Mesothelial cell of epicardium (in vitro differentiated cells): ENCODE measurements around the gene SMYD4. TPM values are rescaled to one million over a fixed set of nuclear protein-coding genes. Genes with fewer than 3 reads are reported as not detected.
"Not testable (repeated sequence)": the region's sequence is repeated elsewhere in the genome, so short reads cannot be mapped to it uniquely, and the experiment has no call there.

Experiments
- DNase-seq, 2 experiments: peaks; one replicate each; pipeline ENCODE4 v3.0.0; 2021; ENCODE audit warnings: low spot score in 2 of 2; ENCODE audit not compliant: unreplicated experiment in 2 of 2
- H3K27ac Mint-ChIP-seq: 2 replicates; pipeline ENCODE4 v1.8.0; 2021; ENCODE audit warnings: mixed read lengths
- H3K27me3 Mint-ChIP-seq: 2 replicates; pipeline ENCODE4 v1.8.0; 2021; ENCODE audit warnings: low read depth, mixed read lengths
- H3K36me3 Mint-ChIP-seq: 2 replicates; pipeline ENCODE4 v1.8.0; 2021; ENCODE audit warnings: mixed read lengths
- H3K4me1 Mint-ChIP-seq: 2 replicates; pipeline ENCODE4 v1.8.0; 2021; ENCODE audit warnings: mixed read lengths
- H3K4me3 Mint-ChIP-seq: 2 replicates; pipeline ENCODE4 v1.8.0; 2021; ENCODE audit warnings: mild to moderate bottlenecking, moderate library complexity, mixed read lengths
- H3K9me3 Mint-ChIP-seq: 2 replicates; pipeline ENCODE4 v1.8.0; 2021; ENCODE audit warnings: mixed read lengths
- CTCF ChIP-seq: fragments of 200-600 bp; sonication (generic); IDR thresholded peaks from one replicate; pipeline ENCODE4 v1.5.0; 2021; ENCODE audit warnings: antibody characterized with exemption; ENCODE audit not compliant: unreplicated experiment
- total RNA-seq: library from RNA; stranded (reverse); gene quantifications from 3 replicates; pipeline ENCODE4 v1.2.1, GENCODE V29; 2021

Gene SMYD4
- total RNA-seq, 1 donor from 2014 or later: 24.9 TPM

DNA sequence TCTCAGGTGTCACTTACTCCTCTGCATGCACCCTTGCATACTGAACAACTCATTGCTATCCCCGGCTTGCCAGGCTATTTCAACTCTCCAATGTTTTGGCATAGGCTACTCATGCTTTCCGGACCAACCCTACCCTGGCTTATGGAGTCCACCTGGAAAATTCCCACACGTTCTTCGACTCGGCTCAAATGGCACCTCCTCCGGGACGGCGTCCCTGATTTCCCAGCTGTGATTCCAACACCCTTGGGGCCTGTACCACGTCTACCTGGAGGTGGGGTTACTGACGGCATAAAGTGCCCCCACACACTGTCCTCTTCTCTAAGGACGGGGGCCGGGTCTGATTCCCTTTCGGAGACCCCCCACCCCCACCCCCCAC is 498 bp downstream of the SMYD4 start:
- DNase-seq: no peak
- peak overlapping the region; percentile 86 for H3K4me3 Mint-ChIP-seq

GRCh38 chr17:1820528-1821252 is 9.0 kb downstream of the SMYD4 start:
- peaks cover 6% of the 10 kb centered on the region for H3K4me1 Mint-ChIP-seq
- peaks cover 18% of the 10 kb centered on the region for H3K36me3 Mint-ChIP-seq
- no peak for TF ChIP-seq CTCF
- no peak for DNase-seq
- H3K9me3 Mint-ChIP-seq: no peaks in the 10 kb centered on the region
- peak overlapping the region; percentile 28 for H3K27ac Mint-ChIP-seq
- no peaks in the 10 kb centered on the region for H3K27me3 Mint-ChIP-seq
- H3K4me3 Mint-ChIP-seq: no peak overlapping the region

More for the DNA sequence above, 498 bp downstream of the SMYD4 start:
- peaks cover 23% of the 10 kb centered on the region for H3K4me1 Mint-ChIP-seq
- no peaks in the 10 kb centered on the region for H3K27me3 Mint-ChIP-seq
- H3K9me3 Mint-ChIP-seq: no peaks in the 10 kb centered on the region
- no peak for TF ChIP-seq CTCF
- H3K36me3 Mint-ChIP-seq: peaks cover 14% of the 10 kb centered on the region
- peak overlapping the region; percentile 55 for H3K27ac Mint-ChIP-seq

DNA sequence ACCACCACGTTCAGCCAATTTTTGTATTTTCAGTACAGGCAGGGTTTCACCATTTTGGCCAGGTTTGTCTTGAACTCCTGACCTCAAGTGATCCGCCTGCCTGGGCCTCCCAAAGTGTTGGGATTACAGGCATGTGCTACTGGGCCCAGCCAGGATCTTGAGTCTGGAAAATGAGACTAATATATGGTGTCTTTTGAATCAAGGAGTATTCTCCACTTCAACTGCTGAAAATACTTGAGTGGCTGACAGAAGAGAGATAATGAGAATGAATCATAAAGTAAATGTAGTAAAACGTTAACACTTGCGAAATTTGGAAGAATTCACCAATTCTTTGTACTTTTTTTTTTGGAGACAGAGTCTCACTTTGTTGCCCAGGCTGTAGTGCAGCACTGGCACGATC is 16.6 kb downstream of the SMYD4 start:
- no peaks in the 10 kb centered on the region for H3K9me3 Mint-ChIP-seq
- no peaks in the 10 kb centered on the region for H3K27me3 Mint-ChIP-seq
- no peaks in the 10 kb centered on the region for H3K4me1 Mint-ChIP-seq
- no peak for TF ChIP-seq CTCF
- no peak overlapping the region for H3K27ac Mint-ChIP-seq
- peaks cover 13% of the 10 kb centered on the region for H3K36me3 Mint-ChIP-seq
- H3K4me3 Mint-ChIP-seq: no peak overlapping the region
- DNase-seq: no peak

DNA sequence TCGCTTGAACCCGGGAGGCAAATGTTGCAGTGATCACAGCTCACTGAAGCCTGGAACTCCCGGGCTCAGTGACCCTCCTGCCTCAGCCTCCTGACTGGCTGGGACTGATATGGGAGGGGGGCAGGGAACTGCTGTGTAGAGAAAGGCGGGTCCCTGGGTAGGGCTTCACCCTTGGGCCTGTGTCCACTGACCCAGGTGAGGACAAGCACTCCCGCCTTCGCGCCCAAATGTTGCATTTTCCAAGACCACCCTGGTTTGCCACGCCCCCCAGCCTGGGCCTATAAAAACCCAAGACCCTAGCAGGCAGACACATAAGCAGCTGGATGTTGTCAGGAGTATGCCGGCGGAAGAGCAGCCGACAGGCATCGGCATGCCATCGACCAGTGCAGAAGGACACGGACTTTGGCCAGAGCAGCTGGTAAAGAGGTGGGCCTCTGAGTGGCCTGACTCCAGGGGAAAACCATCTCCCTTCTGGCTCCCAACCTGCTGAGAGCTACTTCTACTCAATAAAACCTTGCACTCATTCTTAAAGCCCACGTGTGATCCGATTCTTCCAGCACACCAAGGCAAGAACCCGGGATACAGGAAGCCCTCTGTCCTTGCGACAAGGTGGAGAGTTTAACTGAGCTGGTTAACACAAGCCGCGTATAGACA is 19.1 kb downstream of the SMYD4 start:
- no peak overlapping the region for H3K4me3 Mint-ChIP-seq
- no peaks in the 10 kb centered on the region for H3K27me3 Mint-ChIP-seq
- no peaks in the 10 kb centered on the region for H3K9me3 Mint-ChIP-seq
- no peak for DNase-seq
- TF ChIP-seq CTCF: no peak
- H3K4me1 Mint-ChIP-seq: no peaks in the 10 kb centered on the region
- H3K36me3 Mint-ChIP-seq: peaks cover 8% of the 10 kb centered on the region
- no peak overlapping the region for H3K27ac Mint-ChIP-seq

- not testable (repeated sequence) for H3K27me3 Mint-ChIP-seq, DNase-seq, H3K36me3 Mint-ChIP-seq, H3K4me1 Mint-ChIP-seq, H3K4me3 Mint-ChIP-seq, H3K27ac Mint-ChIP-seq, H3K9me3 Mint-ChIP-seq
Observed at GRCh38 chr17:1809815-1810214, 19.9 kb downstream of the SMYD4 start.

DNA sequence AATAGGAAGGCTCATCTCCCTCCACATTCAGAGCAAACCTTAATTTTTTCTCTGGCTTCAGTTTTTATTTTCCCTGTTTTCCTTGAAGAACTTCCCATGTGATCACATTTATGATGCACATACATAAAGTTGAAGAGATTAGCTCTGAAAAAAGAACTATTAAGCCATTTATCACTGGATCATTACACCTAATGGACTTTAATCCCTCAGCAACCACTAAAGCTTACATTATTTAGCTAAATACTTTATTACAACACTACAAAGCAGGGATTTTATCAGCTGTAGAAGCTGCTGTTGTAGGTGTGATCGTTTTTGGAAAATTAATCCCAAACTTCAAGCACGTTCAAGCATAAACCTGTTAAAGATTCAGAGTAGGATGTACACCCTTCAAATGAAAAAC is 21.1 kb downstream of the SMYD4 start:
- H3K27ac Mint-ChIP-seq: no peak overlapping the region
- no peaks in the 10 kb centered on the region for H3K27me3 Mint-ChIP-seq
- TF ChIP-seq CTCF: no peak
- H3K36me3 Mint-ChIP-seq: peaks cover 16% of the 10 kb centered on the region
- no peaks in the 10 kb centered on the region for H3K9me3 Mint-ChIP-seq
- no peaks in the 10 kb centered on the region for H3K4me1 Mint-ChIP-seq
- DNase-seq: no peak
- no peak overlapping the region for H3K4me3 Mint-ChIP-seq
